T47D (cell line): Measurements from ENCODE around the gene RNF44.

Experiments used
- DNase-seq, 2 experiments: peaks; one replicate each; pipeline versions ENCODE4 v3.0.0 to v3.0.0-alpha.2; 2011 to 2012; ENCODE audit warnings: low read depth in 1 of 2, low spot score in 1 of 2
- JUND ChIP-seq: IDR thresholded peaks from 2 replicates; pipeline ENCODE4 v1.6.1; 2012; ENCODE audit warnings: low read depth
- in situ Hi-C: cut with HindIII; loops from 2 replicates; pipeline ENCODE4 v1.10.0; 2016; ENCODE audit warnings: low sequenced_read_pairs, low pct_unique_long_range_greater_than_20kb

The RNF44 gene

DNA sequence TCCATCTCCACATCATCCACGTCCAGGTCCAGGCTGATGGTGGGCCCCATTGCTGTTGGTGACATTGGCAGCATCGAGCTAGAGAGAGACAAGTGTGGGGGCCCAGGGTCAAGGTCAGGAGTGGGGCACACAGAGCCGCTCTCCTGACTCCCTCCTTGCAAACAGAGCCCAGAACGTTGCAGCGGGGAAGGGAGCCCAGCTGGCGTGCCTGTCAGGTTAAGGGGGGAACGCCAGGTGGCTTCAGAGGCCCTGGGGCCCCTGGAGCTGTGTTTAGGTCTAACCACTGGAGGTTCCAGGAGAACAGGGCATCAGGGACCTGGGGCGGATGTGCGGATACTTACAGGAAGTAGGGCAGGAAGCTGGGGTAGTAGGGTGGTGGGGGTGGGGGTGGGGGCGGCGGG lies 7.5 kb downstream of the RNF44 start:
- TF ChIP-seq JUND = no peak
- in situ Hi-C loops = no loop called here
- no peak for DNase-seq

DNA sequence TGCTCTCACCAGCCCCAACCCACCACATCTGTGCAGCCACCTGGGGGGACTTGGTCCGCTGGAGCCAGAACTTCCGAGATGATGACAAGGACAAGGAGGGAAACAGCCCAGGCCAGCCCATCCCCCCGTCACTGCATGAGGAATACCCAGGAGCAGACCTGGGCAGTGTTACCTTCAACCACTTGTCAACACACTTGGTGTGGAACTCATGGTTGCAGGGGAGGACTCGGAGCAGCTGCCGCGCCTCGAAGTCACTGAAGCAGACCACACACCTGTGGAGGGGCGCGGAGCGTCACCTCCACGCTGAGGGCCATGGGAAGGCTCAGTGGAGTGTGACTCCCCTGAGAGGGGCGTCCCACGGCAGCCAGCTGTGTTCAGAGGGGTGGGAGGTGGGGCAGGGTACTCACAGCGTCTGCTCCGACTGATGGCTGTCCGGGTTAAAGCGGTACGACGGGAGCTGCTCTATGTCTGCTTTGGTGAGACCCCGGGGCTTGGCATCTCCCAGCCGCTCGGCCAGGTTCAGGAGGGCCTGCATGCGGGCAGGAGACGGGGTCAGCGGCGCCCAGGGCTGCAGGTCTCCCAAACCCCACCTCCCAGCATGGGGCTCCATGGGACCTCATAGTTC lies 8.0 kb downstream of the RNF44 start:
- no peak for DNase-seq
- in situ Hi-C loops = no loop called here
- no peak for TF ChIP-seq JUND

DNA sequence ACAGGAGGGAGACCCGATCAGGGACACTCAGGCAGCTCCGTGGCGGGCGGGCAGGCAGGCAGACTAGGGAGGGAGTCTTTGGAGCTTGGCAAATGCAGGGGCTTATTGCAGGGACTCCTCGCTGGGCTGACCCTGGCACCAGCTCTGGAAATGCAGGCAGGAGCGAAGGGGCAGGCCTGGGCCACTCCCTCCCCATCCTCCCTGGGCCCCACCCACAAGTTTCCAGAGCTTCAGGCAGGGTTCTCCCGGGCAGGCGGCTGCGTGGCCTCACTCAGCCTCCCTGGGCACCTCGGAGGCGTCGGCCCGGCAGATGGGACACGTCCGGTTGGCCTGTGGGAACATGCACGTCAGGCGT lies 8.5 kb downstream of the RNF44 start:
- in situ Hi-C loops = no loop called here
- no peak for DNase-seq
- TF ChIP-seq JUND = no peak

DNA sequence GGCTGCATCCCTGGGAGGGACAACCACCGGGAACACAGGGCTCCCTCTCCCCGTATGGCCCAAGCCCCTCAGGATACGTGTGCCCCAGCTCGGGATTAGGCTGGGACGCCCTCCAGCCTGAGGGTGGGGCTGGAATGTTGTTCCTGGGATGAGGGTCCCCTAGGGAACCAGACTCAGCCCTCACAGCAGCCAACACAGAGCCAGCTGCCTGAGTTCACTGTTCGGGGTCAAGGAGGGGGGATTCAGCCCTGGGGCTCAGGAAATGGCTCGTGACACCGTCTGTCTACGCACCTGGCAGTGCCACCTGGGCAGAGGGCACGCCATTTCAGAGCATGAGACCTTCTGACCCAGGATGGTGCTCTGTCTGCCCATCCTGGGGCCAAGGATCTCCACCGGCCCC lies 8.9 kb downstream of the RNF44 start:
- DNase-seq = no peak
- in situ Hi-C loops = no loop called here
- no peak for TF ChIP-seq JUND

DNA sequence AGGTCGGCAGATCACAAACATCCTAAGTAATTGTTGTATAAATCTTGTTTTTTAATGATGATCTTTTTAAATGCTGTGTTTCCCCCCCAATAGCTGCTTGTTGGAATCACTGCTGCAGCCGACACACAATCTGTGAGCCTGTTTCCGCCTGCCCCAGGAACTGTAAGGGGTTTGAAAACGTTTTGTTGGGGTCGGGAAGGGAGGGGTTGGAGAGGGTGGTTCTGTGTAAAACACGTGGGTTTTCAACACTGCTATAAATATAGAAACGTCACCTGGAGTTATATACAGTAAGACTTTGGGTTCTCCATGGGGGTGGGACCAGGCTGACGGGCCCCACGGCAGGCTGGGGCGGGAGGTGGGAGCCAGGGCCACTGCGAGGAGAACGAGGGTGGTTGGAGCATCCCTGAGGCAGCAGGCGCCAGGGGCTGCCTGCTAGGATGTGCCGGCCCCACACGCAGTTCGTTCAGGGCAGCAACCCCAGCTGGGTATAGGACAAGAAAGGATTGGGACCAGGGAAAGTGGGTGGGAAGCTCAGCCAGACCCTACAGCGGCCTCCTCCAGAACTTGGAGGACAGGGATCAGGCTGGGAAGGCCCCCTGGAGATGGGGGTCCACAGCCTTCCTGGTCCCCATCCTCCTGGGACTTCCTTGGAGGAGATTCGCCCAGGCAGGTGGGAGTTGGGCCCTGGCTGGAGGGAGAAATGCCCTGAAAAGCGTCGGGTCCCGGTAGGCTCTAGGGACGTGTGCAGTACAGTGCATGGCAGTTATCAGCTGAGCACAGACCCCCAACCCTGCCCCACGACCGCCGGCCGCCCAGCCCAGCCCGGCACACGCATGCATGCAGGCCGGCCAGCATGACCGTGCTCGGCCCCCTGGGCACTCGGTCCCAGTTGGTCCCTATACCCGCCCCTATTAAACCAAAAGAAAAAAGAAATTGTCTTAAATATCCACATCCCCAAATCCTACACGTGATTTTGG lies 9.7 kb downstream of the RNF44 start:
- no peak for TF ChIP-seq JUND
- in situ Hi-C loops = no loop called here
- DNase-seq = no peak

DNA sequence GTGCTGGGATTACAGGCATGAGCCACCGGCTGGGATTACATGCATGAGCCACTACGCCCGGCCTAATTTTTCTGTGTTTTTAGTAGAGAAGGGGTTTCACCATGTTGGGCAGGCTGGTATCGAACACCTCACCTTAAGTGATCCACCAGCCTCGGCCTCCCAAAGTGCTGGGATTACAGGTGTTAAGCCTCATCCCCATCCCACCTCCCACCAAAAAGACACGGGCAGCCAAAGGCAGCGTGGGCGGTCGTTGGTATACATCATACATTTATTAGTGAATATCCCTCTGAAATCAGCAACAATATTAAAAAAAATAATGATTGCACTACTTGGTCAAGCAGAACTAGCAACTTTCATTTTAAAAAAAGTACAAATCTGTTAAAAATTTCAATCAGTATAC lies 10.7 kb downstream of the RNF44 start:
- TF ChIP-seq JUND = no peak
- DNase-seq = no peak
- in situ Hi-C loops = no loop called here

DNA sequence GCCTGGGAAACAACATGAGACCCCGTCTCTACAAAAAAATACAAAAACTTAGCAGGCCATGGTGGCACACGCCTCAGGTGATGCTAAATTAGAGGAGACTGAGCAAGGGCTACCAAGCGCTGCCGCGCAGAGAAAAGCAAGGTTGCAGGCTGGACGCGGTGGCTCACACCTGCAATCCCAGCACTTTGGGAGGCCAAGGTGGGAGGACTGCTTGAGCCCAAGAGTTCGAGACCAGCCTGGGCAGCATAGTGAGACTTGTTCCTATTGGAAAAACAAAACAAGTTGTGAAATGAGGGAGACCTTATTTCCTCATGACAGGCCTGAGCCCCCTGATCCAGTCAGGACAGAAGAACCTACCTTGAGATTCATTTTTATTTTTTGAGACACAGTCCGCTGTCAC lies 11.5 kb downstream of the RNF44 start:
- in situ Hi-C loops = no loop called here
- no peak for TF ChIP-seq JUND
- no peak for DNase-seq

DNA sequence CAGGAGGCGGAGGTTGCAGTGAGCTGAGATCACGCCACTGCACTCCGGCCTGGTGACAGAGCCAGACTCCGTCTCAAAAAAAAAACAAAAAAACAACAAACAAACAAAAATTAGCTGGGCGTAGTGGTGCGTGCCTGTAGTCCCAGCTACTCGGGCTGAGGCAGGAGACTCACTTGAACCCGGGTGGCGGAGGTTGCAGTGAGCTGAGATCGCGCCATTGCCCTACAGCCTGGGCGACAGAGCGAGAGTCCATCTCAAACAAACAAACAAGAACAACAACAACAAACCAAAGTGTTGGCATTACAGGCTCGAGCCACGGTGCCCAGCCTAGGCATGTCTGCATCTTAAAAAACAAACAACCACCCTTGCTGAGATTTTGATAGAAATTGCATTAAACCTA lies 12.2 kb downstream of the RNF44 start:
- in situ Hi-C loops = no loop called here
- DNase-seq = no peak
- TF ChIP-seq JUND = no peak

DNA sequence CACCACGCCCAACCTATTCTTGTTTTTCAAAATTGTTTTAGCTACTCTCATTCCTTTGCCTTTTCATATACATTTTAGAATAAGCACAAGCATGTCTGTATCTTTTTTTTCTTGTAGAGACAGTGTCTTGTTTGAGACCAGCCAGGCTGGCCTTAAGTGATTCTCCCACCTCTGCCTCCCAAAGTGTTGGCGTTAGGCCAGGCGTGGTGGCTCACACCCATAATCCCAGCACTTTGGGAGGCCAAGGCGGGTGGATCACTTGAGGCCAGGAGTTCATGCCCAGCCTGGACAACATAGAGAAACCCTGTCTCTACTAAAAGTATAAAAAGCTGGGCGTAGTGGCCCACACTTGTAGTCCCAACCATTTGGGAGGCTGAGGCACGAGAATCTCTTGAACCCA lies 13.1 kb downstream of the RNF44 start:
- in situ Hi-C loops = no loop called here
- TF ChIP-seq JUND = no peak
- DNase-seq = no peak

DNA sequence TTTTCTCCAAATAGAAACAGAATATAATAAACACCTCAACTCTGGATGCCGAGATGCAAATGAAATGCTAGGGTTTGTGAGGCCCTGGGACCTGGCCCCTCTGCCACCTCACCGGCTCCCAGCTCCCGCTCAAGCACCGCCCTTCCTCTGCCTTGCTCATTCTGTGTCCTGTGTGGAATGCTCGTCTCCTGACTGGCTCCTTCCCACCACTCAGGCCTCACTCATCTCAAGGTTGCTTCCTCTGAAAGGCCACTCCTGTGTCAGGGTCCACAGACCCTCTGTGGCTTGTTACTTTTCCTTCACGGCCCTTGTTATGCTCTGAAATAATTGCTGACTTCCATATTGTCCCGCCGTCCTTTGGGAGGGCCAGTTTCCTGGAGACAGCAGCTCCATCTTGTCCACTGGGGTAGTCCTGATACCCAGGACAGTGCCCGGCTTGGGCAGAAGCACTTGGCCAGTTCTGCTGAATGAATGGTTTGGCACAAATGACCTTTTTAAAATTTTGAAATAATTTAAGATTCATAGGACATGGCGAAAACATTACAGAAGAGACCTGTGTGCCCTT lies 15.4 kb downstream of the RNF44 start:
- no peak for DNase-seq
- no peak for TF ChIP-seq JUND
- in situ Hi-C loops = no loop called here

DNA sequence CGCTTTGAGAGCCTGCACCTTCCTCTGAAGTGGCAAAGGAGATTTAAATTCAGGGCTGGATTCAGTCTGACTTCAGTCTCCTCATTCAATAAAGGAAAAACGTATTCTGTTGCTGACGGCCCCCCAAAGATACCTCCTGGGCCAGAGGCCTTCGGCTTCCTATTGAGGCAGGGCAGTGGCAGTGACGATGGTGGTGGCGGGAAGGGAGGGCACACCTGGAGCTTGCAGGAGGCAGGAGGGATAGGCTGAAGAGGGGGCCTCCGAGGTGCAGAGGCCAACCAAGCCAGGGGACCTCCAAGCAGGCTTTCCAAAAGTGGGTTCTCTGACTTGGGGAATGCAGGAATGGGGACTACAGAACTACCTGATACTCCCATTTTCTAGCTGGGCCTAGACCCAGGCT lies 15.9 kb downstream of the RNF44 start:
- no peak for TF ChIP-seq JUND
- in situ Hi-C loops = no loop called here

DNA sequence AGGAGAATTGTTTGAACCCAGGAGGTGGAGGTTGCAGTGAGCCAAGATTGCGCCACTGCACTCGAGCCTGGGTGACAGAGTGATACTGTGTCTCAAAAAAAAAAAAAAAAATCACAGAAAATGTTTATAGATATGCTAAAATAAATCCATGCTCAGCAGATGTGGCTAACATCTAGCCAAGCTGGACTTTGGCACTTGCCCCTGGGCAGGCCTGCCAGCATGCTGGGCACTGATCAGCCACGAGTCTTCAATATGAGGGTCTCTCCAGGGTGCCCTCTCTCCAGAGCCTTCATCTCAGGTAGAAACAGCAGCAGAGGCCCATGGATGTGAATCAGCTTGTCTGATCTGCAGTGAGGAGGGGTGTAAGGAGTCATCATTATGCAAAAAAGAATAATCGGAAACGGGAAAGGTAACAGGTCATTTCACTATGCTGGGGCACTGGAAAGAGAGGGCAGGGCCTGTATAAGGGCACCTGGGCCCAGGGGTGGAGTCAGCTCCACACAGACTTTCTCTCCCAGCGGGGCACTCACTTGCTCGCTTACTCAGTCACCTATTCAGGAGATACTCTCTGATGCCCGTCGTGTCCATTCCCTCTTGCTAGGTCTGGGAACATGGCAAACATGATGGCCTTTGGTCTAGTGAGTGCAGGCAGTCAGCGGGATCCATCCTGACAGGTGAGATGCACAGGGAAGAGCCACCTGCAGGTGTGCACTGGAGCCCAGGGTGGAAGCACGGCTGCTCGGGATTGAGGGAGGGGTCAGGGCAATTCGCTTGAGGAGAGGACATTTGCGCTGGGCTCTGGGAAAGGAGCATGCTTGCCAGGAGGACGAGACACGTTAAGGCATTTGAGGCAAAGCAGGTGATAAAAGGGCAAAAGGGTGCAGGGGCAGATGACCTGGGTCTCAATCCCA lies 17.1 kb downstream of the RNF44 start:
- no peak for DNase-seq
- TF ChIP-seq JUND = no peak
- in situ Hi-C loops = no loop called here

More for the DNA sequence above, 15.9 kb downstream of the RNF44 start:
- DNase-seq = no peak
